ENCODE measurements around the gene RFC2. TPM values are rescaled to one million over a fixed set of nuclear protein-coding genes. Genes with fewer than 3 reads are reported as not detected.

Gene RFC2
- total RNA-seq, 4 donors from 2014 or later = 11.4 to 16.8 (median 14.0) TPM

DNA sequence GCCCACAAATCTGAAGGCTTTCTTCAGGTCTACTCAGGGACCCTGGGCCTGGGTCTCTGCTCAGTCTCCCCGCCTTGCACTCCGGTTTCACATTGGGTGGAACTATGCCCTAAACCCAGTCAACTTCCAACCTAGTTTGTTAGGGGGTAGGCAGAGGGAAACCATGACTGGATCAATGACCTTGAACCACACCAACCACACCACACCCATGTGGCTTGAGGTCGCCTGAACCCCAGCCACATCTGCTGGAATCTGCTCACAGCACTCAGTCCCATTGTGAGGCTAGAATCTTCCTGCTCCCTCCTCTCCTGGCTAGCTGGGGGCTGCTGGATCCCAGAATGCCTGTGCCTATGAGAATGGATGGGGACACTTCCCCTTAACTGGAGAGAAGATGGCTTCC lies 17.9 kb downstream of the RFC2 start:
- TF ChIP-seq, protein P1, sequence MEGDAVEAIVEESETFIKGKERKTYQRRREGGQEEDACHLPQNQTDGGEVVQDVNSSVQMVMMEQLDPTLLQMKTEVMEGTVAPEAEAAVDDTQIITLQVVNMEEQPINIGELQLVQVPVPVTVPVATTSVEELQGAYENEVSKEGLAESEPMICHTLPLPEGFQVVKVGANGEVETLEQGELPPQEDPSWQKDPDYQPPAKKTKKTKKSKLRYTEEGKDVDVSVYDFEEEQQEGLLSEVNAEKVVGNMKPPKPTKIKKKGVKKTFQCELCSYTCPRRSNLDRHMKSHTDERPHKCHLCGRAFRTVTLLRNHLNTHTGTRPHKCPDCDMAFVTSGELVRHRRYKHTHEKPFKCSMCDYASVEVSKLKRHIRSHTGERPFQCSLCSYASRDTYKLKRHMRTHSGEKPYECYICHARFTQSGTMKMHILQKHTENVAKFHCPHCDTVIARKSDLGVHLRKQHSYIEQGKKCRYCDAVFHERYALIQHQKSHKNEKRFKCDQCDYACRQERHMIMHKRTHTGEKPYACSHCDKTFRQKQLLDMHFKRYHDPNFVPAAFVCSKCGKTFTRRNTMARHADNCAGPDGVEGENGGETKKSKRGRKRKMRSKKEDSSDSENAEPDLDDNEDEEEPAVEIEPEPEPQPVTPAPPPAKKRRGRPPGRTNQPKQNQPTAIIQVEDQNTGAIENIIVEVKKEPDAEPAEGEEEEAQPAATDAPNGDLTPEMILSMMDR (IDR thresholded peaks at IDR 0.05) = no peak
- no peak for TF ChIP-seq POLR2A (IDR thresholded peaks at IDR 0.05)
- H3K4me1 ChIP-seq = no peaks in the 10 kb centered on the region
- peaks cover 34 to 53% of the 10 kb centered on the region in 2 donors for H3K36me3 ChIP-seq
- H3K27ac ChIP-seq = no peak overlapping the region
- no peak for DNase-seq
- no peak overlapping the region for H3K4me3 ChIP-seq (replicated peaks in 1 of 3)
- no peaks in the 10 kb centered on the region for H3K9me3 ChIP-seq
- no peaks in the 10 kb centered on the region for H3K27me3 ChIP-seq
- 71 to 100% methylated on average over 3 of the region's 3 CpGs for WGBS, 2 donors
- intact Hi-C loops (cut with DNase I) = no loop called here

DNA sequence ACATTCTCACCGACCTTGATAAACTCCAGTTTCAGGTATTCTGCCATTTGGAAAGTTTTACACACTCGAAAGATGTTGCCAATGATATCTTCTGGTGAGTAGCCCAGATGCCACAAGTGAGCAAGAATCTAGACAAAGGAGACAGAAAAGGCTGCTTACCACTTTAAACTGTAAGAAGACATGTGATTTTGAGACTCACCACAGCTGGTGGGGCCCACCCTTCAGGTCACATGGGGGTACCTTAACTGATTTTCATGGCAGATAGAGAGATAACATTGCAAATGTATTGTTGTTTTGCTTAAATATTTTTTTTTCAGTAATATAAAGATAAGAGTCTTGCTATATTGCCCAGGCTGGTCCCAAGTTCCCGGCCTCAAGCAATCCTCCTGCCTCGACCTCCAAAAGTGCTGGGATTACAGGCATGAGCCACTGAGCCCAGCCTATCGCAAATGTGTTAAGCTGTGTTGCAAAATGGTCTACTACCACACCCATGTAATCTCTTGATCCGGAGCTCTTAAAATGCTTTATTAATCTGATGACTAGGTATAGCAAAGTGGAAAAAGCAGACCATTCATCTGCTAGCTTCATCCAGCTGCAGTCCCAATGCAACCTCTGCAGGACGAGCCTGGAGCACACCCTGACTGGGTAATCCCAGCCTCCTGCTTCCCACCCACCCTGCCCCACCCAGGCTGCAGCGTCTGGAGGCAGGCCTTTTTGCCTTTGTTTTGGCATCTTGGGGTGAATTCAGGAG lies 18.5 kb downstream of the RFC2 start:
- no peak overlapping the region for H3K4me3 ChIP-seq (replicated peaks in 1 of 3)
- no peak for DNase-seq
- no peaks in the 10 kb centered on the region for H3K27me3 ChIP-seq
- H3K27ac ChIP-seq = no peak overlapping the region
- WGBS, 2 donors = 91 to 94% methylated on average over 8 of the region's 8 CpGs
- no peaks in the 10 kb centered on the region for H3K9me3 ChIP-seq
- TF ChIP-seq, protein P1 (IDR thresholded peaks at IDR 0.05) = no peak
- TF ChIP-seq POLR2A (IDR thresholded peaks at IDR 0.05) = no peak
- H3K36me3 ChIP-seq = peaks cover 37 to 54% of the 10 kb centered on the region in 2 donors
- H3K4me1 ChIP-seq = no peaks in the 10 kb centered on the region
- intact Hi-C loops (cut with DNase I) = no loop called here

- no peak overlapping the region for H3K4me3 ChIP-seq (replicated peaks in 1 of 3)
- H3K9me3 ChIP-seq = no peaks in the 10 kb centered on the region
- intact Hi-C loops (cut with DNase I) = no loop called here
- no peak overlapping the region for H3K27ac ChIP-seq
- no peaks in the 10 kb centered on the region for H3K4me1 ChIP-seq
- 91 to 92% methylated on average over 13 of the region's 13 CpGs for WGBS, 2 donors
- no peaks in the 10 kb centered on the region for H3K27me3 ChIP-seq
- TF ChIP-seq, protein P1 (IDR thresholded peaks at IDR 0.05) = no peak
- no peak for TF ChIP-seq POLR2A (IDR thresholded peaks at IDR 0.05)
- H3K36me3 ChIP-seq = peaks cover 26 to 44% of the 10 kb centered on the region in 2 donors
- DNase-seq = no peak
These were observed 20.4 kb downstream of the RFC2 start for GRCh38 chr7:74233655-74234285.

DNA sequence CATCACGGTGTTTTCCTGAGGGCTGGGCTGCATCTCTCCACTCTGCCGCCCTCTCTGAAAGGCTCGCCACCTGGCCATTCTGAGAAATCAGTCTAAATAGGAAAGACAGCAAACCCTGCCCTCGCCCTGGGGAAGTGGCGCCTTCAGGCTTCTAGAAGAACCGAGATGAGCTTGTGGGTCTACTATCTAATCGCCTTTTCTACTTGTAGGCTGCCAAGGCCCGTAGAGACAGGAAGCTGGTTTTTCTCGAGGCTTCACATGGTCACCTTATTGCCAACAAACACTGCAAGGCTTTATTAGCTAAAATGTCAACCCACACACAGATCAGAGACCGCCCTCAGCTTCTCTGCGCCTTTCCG lies 23.0 kb downstream of the RFC2 start:
- 94% methylated on average over 12 of the region's 12 CpGs for WGBS, 2 donors
- H3K27ac ChIP-seq = no peak overlapping the region
- TF ChIP-seq, protein P1 (IDR thresholded peaks at IDR 0.05) = no peak
- no peak for TF ChIP-seq POLR2A (IDR thresholded peaks at IDR 0.05)

More for the DNA sequence above, 23.0 kb downstream of the RFC2 start:
- Histone ChIP-seq H3K36me3 (peaks cover 17 to 23% of the 10 kb centered on the region in 2 donors), H3K9me3 (no peaks in the 10 kb centered on the region), H3K4me3 (replicated peaks in 1 of 3) (no peak overlapping the region), H3K27me3 (no peaks in the 10 kb centered on the region), H3K4me1 (no peaks in the 10 kb centered on the region)
- DNase-seq = no peak
- intact Hi-C loops (cut with DNase I) = no loop called here
